Measurements from ENCODE around the gene MOSMO.

DNA sequence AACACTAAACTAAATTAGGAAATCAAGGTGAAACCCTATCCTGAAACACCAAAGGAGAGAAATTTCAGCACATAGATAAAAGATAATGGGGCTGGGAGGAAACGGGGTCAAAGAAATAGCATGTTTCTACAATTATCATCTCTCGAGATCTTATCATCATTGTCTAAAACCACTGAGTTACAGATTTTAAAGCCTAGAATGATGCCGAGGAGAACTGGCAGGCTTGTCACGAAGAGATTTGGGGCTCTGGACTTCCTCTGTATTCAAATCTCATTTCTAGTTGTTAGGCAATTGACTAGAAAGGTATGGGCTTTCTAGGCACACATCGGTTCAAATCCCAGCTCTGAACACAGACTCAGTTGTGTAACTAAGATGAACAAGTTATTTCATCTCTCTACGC lies 16.3 kb upstream of the MOSMO start:
- TF ChIP-seq, protein P1, sequence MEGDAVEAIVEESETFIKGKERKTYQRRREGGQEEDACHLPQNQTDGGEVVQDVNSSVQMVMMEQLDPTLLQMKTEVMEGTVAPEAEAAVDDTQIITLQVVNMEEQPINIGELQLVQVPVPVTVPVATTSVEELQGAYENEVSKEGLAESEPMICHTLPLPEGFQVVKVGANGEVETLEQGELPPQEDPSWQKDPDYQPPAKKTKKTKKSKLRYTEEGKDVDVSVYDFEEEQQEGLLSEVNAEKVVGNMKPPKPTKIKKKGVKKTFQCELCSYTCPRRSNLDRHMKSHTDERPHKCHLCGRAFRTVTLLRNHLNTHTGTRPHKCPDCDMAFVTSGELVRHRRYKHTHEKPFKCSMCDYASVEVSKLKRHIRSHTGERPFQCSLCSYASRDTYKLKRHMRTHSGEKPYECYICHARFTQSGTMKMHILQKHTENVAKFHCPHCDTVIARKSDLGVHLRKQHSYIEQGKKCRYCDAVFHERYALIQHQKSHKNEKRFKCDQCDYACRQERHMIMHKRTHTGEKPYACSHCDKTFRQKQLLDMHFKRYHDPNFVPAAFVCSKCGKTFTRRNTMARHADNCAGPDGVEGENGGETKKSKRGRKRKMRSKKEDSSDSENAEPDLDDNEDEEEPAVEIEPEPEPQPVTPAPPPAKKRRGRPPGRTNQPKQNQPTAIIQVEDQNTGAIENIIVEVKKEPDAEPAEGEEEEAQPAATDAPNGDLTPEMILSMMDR (IDR thresholded peaks at IDR 0.05; ENCODE audit: low read depth, low read length, missing input control): no peak
- TF ChIP-seq, protein P2, sequence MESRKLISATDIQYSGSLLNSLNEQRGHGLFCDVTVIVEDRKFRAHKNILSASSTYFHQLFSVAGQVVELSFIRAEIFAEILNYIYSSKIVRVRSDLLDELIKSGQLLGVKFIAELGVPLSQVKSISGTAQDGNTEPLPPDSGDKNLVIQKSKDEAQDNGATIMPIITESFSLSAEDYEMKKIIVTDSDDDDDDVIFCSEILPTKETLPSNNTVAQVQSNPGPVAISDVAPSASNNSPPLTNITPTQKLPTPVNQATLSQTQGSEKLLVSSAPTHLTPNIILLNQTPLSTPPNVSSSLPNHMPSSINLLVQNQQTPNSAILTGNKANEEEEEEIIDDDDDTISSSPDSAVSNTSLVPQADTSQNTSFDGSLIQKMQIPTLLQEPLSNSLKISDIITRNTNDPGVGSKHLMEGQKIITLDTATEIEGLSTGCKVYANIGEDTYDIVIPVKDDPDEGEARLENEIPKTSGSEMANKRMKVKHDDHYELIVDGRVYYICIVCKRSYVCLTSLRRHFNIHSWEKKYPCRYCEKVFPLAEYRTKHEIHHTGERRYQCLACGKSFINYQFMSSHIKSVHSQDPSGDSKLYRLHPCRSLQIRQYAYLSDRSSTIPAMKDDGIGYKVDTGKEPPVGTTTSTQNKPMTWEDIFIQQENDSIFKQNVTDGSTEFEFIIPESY (IDR thresholded peaks at IDR 0.05): no peak
- TF ChIP-seq, protein P3, sequence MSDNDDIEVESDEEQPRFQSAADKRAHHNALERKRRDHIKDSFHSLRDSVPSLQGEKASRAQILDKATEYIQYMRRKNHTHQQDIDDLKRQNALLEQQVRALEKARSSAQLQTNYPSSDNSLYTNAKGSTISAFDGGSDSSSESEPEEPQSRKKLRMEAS (IDR thresholded peaks at IDR 0.05): no peak
- TF ChIP-seq RAD21 (IDR thresholded peaks at IDR 0.05) (no peak), SP1 (IDR thresholded peaks at IDR 0.05) (no peak)

Measured in liver (tissue), 3 donors.